ENCODE measurements around the gene IL1A.

Gene IL1A

DNA sequence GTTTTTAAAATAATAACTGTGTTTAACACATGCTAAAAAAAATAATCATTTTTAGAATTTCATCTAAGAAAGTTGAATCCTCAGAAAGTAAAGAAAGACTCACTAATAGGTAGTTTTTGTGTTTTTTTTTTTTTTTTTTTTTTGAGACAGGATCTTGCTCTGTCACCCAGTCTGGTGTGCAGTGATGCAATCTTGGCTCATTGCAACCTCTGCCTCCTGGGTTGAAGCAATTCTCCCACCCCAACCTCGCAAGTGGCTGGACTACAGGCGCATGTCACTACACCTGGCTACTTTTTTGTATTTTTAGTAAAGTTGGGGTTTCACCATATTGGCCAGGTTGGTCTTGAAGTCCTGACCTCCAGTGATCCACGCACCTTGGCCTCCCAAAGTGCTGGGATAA, 27.0 kb downstream of the IL1A start:
- DNase-seq: no peak

GRCh38 chr2:112756207-112756606, 28.1 kb downstream of the IL1A start:
- DNase-seq: no peak

- no peak for DNase-seq
Measured at GRCh38 chr2:112755444-112755843, 28.8 kb downstream of the IL1A start.

DNA sequence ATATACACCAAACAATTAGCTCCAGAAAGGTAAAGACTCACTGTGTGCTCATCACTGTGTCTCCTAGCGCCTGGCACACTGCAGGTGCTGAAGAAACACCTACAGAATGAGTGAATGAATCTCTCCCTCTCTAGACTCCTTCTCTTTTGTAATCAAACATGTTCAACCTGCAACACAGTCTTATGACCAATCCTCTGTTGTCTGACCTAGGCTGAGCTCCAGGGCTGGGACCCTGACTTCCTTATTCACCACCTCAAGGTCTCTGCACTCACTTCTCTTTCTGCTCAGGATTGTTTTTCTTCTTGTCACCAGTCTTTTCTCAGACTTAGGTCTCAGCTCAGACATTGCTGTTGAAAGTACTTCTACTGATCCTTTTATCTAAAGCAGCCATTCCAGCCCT, 29.7 kb downstream of the IL1A start:
- no peak for DNase-seq

GRCh38 chr2:112752667-112753066, 31.6 kb downstream of the IL1A start:
- DNase-seq: no peak

DNA sequence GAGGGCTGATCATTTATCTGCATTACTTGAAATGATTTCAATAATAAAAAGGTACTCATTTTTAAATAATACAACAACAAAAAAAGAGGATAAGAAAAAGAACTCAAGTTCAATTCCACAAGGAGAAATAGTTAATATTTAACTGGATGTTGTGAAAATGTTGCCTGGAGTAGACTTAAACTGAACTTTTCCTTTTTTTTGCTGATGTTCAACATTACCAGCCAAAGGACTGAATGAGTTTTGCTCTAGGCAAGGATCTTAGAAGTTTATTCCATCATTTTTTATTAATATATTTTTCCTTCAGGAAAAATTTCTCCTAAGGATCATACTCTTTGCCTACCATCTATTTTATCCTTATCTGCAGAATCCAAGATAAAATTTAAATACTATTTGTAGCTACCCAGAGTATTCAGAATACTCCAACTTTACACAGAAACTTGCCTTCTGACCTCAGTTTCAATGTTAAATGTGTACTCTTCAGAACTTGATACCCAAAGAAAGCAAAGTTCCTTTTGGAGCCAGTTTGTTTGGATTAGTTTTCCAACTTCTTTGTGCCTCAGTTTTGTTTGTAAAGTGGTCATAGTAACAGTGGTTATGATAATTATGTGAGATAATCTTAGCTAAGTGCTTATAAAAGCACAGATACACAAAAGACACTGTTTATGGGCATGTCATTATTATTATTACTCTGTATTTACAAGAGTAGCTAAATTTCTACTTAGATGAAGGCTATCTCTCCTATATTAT, 32.7 kb downstream of the IL1A start:
- no peak for DNase-seq

DNA sequence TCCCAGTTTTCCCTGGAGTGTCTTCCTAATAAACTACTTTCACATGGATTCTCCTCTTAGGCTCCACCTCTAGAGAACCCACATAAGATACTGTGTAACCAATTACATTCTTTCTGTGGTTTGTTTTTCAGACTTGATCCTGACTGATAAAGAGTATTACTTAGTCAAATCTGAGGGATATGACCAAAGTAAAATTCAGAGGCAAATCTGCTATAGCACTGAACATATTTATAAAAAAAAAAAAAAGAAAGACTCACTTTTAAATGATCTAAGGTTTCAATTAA, 33.8 kb downstream of the IL1A start:
- no peak for DNase-seq

GRCh38 chr2:112749755-112750559, 34.3 kb downstream of the IL1A start:
- DNase-seq: peak; percentile 12

DNA sequence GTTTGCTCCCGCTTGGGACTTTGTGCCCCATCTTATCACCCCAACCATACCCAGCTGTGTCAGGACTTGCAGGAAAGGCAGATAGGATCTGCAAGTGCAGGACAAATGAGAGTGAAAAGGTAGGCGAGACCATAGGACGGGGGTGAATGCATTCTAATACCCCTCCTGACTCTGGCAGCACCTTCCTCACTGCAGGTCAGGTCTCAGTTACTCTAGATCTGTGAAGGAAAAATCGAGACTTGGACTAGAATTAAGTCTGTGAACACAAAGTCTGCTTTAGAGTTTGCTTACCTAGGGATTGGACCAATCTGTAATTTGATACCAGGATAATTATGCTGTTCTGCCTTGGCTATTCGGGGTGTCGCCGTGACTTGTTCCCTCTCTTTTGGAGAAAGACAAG, 43.8 kb downstream of the IL1A start:
- no peak for DNase-seq

GRCh38 chr2:112737542-112738232, 46.6 kb downstream of the IL1A start:
- DNase-seq: no peak

- no peak for DNase-seq
Measured at GRCh38 chr2:112733871-112734270, 50.4 kb downstream of the IL1A start.

DNA sequence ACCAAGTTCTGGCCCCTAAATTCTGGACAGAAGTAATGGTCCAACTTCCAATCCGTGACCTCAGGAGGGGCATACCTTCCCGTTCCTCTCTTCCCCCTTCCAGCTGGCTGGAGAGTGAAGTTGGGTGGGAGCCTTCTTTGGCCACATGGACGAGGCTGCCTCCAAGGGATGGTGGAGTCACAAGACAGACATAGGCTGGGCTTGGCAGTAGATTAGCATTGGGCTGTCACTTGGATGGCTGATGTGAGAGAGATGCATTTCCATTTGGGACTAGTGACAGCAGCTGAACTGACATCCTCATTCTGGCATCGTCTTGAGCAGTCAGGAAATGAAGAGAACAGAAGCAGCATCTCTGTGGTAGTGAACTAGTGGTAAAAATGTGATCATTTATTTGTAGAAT, 50.8 kb downstream of the IL1A start:
- DNase-seq: no peak

- DNase-seq: no peak
Measured at GRCh38 chr2:112731479-112731878, 52.8 kb downstream of the IL1A start.

GRCh38 chr2:112730791-112731190, 53.5 kb downstream of the IL1A start:
- DNase-seq: no peak

DNA sequence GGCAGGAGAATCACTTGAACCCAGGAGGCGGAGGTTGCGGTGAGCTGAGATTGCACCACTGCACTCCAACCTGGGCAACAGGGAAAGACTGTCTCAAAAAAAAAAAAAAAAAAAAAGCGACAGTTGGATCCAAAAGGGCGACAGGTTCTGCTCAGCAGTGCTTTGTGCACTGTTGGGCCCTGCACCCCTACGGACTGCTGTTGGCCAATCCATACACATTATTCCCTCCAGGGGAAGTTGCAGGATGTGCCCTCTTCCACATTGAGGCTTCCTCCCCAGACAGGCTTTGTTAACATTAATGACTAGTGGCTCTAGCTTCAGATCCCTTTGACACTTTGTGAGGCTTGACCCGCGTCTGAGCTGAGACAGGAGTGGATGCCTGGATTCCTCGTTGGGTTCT, 54.1 kb downstream of the IL1A start:
- DNase-seq: no peak

DNA sequence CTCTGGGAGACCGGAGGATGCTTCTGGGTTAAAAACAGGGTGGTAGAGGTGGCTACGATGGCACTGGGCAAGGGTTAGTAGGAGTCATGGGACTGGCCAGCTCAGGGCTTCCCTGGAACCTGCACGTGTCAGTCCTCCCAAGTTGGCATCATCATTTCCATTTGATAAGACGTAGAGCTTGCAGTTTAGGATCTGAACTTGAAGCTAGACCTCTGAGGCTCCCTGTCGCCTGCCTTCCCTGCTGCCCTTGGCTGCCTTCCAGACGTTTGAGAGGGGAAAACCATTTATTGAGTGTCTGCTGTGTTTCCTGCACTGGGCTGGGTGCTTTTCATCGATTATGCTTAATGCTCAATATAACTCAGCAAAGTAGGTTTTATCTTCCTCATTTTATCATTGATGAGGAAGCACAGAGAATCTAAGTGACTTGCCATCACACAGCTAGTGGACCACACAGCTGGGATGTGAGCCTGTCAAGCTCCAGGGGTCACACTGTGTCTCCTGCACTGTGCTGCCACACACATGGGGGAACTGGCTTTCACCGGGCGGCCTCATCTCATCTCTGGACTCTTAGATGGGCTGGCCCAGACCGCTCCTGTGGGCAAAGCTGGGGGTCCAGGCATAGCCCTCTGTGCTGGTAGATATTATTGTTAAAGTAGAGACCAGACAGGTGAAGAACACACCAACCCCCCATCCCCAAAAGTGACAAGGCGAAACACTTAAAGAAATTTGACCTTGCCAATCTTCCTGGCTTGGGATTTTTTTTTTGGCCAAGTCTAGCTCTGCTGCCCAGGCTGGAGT, 55.7 kb downstream of the IL1A start:
- DNase-seq: no peak

DNA sequence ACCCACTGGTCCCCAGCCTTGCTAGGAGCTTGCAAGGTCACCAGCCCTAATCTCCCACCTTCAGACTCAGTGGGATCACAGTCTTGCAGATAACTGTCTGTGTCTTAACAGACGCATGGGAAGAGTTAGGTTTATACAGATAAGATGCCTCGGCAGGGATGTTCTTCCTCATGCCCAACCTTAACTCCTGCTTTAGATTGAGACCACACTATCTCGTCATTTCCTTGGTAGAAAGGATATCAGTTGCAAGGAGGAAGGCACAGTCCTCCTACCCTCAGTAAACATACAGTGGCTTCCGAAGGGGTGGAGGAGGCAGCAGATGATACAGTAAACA, 56.3 kb downstream of the IL1A start:
- no peak for DNase-seq

DNA sequence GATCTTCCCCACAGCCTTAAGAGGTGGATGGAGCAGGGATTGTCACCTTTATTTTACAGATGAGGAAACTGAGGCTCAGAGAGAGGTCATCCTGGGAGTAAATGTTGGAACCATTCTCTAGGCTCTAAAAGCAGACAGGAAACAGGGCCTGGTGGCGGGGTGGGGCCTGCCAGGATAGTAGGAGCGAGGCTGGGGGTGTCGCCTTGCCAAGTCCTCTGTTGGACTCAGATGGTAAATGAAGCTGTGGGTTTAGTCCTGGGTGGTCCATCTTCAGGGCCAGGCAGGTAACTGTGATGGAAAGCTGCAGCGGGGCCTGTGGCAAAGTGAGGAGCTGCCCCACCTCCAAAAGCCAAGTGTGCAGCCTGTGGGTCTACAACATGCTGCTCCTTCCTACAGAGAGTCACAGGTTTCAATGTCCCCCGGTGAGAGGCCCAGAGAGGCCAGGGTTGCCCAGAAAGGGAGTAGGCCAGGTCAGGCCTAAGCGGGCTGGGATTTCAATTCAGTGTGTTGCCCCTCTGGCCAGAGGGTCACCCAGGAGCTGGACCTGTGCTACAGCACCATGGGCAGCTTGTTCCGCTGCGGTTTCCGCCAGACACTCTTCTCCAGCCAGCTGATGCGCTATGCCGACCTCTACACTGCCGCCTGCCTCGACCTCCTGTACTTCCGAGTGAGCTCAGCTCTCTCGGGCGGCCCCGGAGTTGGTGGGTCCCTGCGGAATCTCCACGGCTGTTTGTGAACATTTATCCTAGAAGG, 56.8 kb downstream of the IL1A start:
- DNase-seq: no peak

- peak; percentile 85 for DNase-seq
Measured at GRCh38 chr2:112726487-112727190, 57.7 kb downstream of the IL1A start.

GRCh38 chr2:112725545-112726457, 58.5 kb downstream of the IL1A start:
- no peak for DNase-seq

All from NCI-H510A (cell line).